Chondrocyte (in vitro differentiated cells): ENCODE results near the gene FADS1. TPM values are rescaled to one million over a fixed set of nuclear protein-coding genes. Genes with fewer than 3 reads are reported as not detected.
A peak's percentile ranks its signal among the peaks of the same experiment; 100 is the strongest.

Experiments
- DNase-seq: peaks from one replicate; pipeline ENCODE4 v3.0.0; 2021; ENCODE audit warnings: mixed read lengths, low spot score
- H3K27ac Mint-ChIP-seq: one replicate; pipeline ENCODE4 v1.8.0; 2021; ENCODE audit warnings: mild to moderate bottlenecking, moderate library complexity, mixed read lengths; ENCODE audit not compliant: unreplicated experiment
- H3K27me3 Mint-ChIP-seq: 2 replicates; pipeline ENCODE4 v1.8.0; 2021; ENCODE audit warnings: low read depth, mixed read lengths
- H3K36me3 Mint-ChIP-seq: 2 replicates; pipeline ENCODE4 v1.8.0; 2021; ENCODE audit warnings: low read depth, mixed read lengths
- H3K4me1 Mint-ChIP-seq: 2 replicates; pipeline ENCODE4 v1.8.0; 2021; ENCODE audit warnings: low read depth, mild to moderate bottlenecking, mixed read lengths
- H3K4me3 Mint-ChIP-seq: one replicate; pipeline ENCODE4 v1.8.0; 2021; ENCODE audit warnings: mild to moderate bottlenecking, moderate library complexity, mixed read lengths; ENCODE audit not compliant: unreplicated experiment
- H3K9me3 Mint-ChIP-seq: 2 replicates; pipeline ENCODE4 v1.8.0; 2021; ENCODE audit warnings: low read depth, mixed read lengths
- CTCF ChIP-seq: fragments of 200-600 bp; sonication (generic); IDR thresholded peaks from 2 replicates; pipeline ENCODE4 v1.5.0; 2021; ENCODE audit warnings: antibody characterized with exemption, mild to moderate bottlenecking, moderate library complexity
- total RNA-seq: library from RNA; stranded (reverse); gene quantifications from 3 replicates; pipeline ENCODE4 v1.2.1, GENCODE V29; 2021

The FADS1 gene
- total RNA-seq, 1 donor from 2014 or later, result 74.6 TPM

- no peaks in the 10 kb centered on the region for H3K4me1 Mint-ChIP-seq
Observed at GRCh38 chr11:61854966-61855714, 38.3 kb upstream of the FADS1 start.

GRCh38 chr11:61854206-61854895 lies 37.5 kb upstream of the FADS1 start:
- Mint-ChIP-seq H3K27me3 (no peaks in the 10 kb centered on the region), H3K27ac (no peak overlapping the region), H3K4me3 (no peak overlapping the region), H3K36me3 (peaks cover 28% of the 10 kb centered on the region), H3K9me3 (no peaks in the 10 kb centered on the region), H3K4me1 (no peaks in the 10 kb centered on the region)
- DNase-seq, result no peak
- TF ChIP-seq CTCF, result no peak

More at GRCh38 chr11:61854966-61855714, 38.3 kb upstream of the FADS1 start:
- no peak for TF ChIP-seq CTCF
- H3K27ac Mint-ChIP-seq, result no peak overlapping the region
- no peak overlapping the region for H3K4me3 Mint-ChIP-seq
- peaks cover 32% of the 10 kb centered on the region for H3K36me3 Mint-ChIP-seq
- DNase-seq, result peak; percentile 89
- H3K9me3 Mint-ChIP-seq, result no peaks in the 10 kb centered on the region
- H3K27me3 Mint-ChIP-seq, result no peaks in the 10 kb centered on the region

GRCh38 chr11:61853698-61854169 lies 36.9 kb upstream of the FADS1 start:
- no peaks in the 10 kb centered on the region for H3K4me1 Mint-ChIP-seq
- DNase-seq, result no peak
- no peak overlapping the region for H3K4me3 Mint-ChIP-seq
- peaks cover 23% of the 10 kb centered on the region for H3K36me3 Mint-ChIP-seq
- no peak overlapping the region for H3K27ac Mint-ChIP-seq
- no peaks in the 10 kb centered on the region for H3K27me3 Mint-ChIP-seq
- no peak for TF ChIP-seq CTCF
- H3K9me3 Mint-ChIP-seq, result no peaks in the 10 kb centered on the region

GRCh38 chr11:61851900-61852295 lies 35.1 kb upstream of the FADS1 start:
- no peak for DNase-seq
- no peak for TF ChIP-seq CTCF
- Mint-ChIP-seq H3K4me1 (no peaks in the 10 kb centered on the region), H3K4me3 (no peak overlapping the region), H3K9me3 (no peaks in the 10 kb centered on the region), H3K36me3 (peaks cover 33% of the 10 kb centered on the region), H3K27me3 (no peaks in the 10 kb centered on the region), H3K27ac (no peak overlapping the region)

- H3K4me3 Mint-ChIP-seq, result no peak overlapping the region
- no peaks in the 10 kb centered on the region for H3K4me1 Mint-ChIP-seq
- peak; percentile 77 for DNase-seq
- H3K27me3 Mint-ChIP-seq, result no peaks in the 10 kb centered on the region
- TF ChIP-seq CTCF, result no peak
- H3K36me3 Mint-ChIP-seq, result peaks cover 34% of the 10 kb centered on the region
- no peaks in the 10 kb centered on the region for H3K9me3 Mint-ChIP-seq
- no peak overlapping the region for H3K27ac Mint-ChIP-seq
Observed at GRCh38 chr11:61851113-61851899, 34.5 kb upstream of the FADS1 start.
